ENCODE results near the gene PPP1R13L.

Gene PPP1R13L

GRCh38 chr19:45443462-45444317 is 38.8 kb upstream of the PPP1R13L start (continued):
- TF ChIP-seq TSHZ1 (tag by site-specific recombination; IDR thresholded peaks at IDR 0.05; ENCODE audit: borderline replicate concordance) (no peak), ZSCAN18 (tag by site-specific recombination; IDR thresholded peaks at IDR 0.05) (no peak), YY2 (tag by site-specific recombination; IDR thresholded peaks at IDR 0.05) (0 out of 2 replicates have a peak, but pooled peaks have one; percentile 18), YY1 (tag by site-specific recombination; IDR thresholded peaks at IDR 0.05) (no peak), ZNF514 (tag by site-specific recombination; IDR thresholded peaks at IDR 0.05) (no peak), TRIM28 (IDR thresholded peaks at IDR 0.05; ENCODE audit: borderline replicate concordance, low read length) (no peak), ZNF555 (tag by site-specific recombination; conservative IDR thresholded peaks at IDR 0.05) (no peak), ZNF548 (tag by site-specific recombination; IDR thresholded peaks at IDR 0.05) (no peak), ZNF23 (tag by site-specific recombination; IDR thresholded peaks at IDR 0.05; ENCODE audit: borderline replicate concordance) (no peak), PRDM6 (tag by site-specific recombination; IDR thresholded peaks at IDR 0.05) (no peak), ZFP41 (tag by site-specific recombination; IDR thresholded peaks at IDR 0.05; ENCODE audit: borderline replicate concordance) (no peak), ZSCAN5A (tag by site-specific recombination; IDR thresholded peaks at IDR 0.05) (no peak), ZNF580 (tag by site-specific recombination; IDR thresholded peaks at IDR 0.05) (no peak), ZNF626 (tag by site-specific recombination; IDR thresholded peaks at IDR 0.05) (no peak), PRDM2 (tag by site-specific recombination; IDR thresholded peaks at IDR 0.05; ENCODE audit: borderline replicate concordance) (no peak), ZNF777 (tag by site-specific recombination; IDR thresholded peaks at IDR 0.05; ENCODE audit: borderline replicate concordance) (no peak), ZNF148 (tag by site-specific recombination; IDR thresholded peaks at IDR 0.05; ENCODE audit: borderline replicate concordance) (no peak), ZNF274 (IDR thresholded peaks at IDR 0.05; ENCODE audit: low read length) (no peak), ZNF274 (tag by site-specific recombination; IDR thresholded peaks at IDR 0.05; ENCODE audit: borderline replicate concordance) (no peak), ZNF416 (tag by site-specific recombination; IDR thresholded peaks at IDR 0.05) (no peak), GLIS1 (tag by site-specific recombination; IDR thresholded peaks at IDR 0.05) (peak; percentile 83)

All from HEK293 (cell line).